GM15510 (cell line): ENCODE measurements around the gene DUOX1.

Experiments used
- POLR2A ChIP-seq: IDR thresholded peaks from 3 replicates; pipeline ENCODE4 v1.6.1; 2011; ENCODE audit warnings: borderline replicate concordance; ENCODE audit not compliant: insufficient read length; ENCODE audit errors: extremely low read depth

DUOX1 gene

GRCh38 chr15:45132844-45133560 is 3.2 kb downstream of the DUOX1 start:
- TF ChIP-seq POLR2A, result no peak

- no peak for TF ChIP-seq POLR2A
Measured at GRCh38 chr15:45133561-45133920, 3.7 kb downstream of the DUOX1 start.

GRCh38 chr15:45134046-45134445 is 4.3 kb downstream of the DUOX1 start:
- TF ChIP-seq POLR2A, result no peak

GRCh38 chr15:45134682-45135604 is 5.1 kb downstream of the DUOX1 start:
- no peak for TF ChIP-seq POLR2A

GRCh38 chr15:45136378-45136764 is 6.6 kb downstream of the DUOX1 start:
- no peak for TF ChIP-seq POLR2A

GRCh38 chr15:45137703-45138102 is 7.9 kb downstream of the DUOX1 start:
- TF ChIP-seq POLR2A, result no peak

GRCh38 chr15:45138814-45139765 is 9.3 kb downstream of the DUOX1 start:
- no peak for TF ChIP-seq POLR2A

- no peak for TF ChIP-seq POLR2A
Measured at GRCh38 chr15:45139770-45140169, 10.0 kb downstream of the DUOX1 start.

GRCh38 chr15:45140557-45141250 is 10.9 kb downstream of the DUOX1 start:
- TF ChIP-seq POLR2A, result no peak

- no peak for TF ChIP-seq POLR2A
Measured at GRCh38 chr15:45141386-45141785, 11.6 kb downstream of the DUOX1 start.

- no peak for TF ChIP-seq POLR2A
Measured at GRCh38 chr15:45143056-45143455, 13.3 kb downstream of the DUOX1 start.

GRCh38 chr15:45143946-45144345 is 14.2 kb downstream of the DUOX1 start:
- no peak for TF ChIP-seq POLR2A

- no peak for TF ChIP-seq POLR2A
Measured at GRCh38 chr15:45144775-45145174, 15.0 kb downstream of the DUOX1 start.

GRCh38 chr15:45146405-45146804 is 16.6 kb downstream of the DUOX1 start:
- TF ChIP-seq POLR2A, result no peak

- TF ChIP-seq POLR2A, result no peak
Measured at GRCh38 chr15:45147606-45148005, 17.8 kb downstream of the DUOX1 start.
